Bone marrow (tissue), 2 donors: ENCODE results near the gene HOXB7.

Experiments used
- DNase-seq, 2 donors: peaks; one replicate each; lab custom pipeline; 2025; lab: John Stamatoyannopoulos, UW

The HOXB7 gene

DNA sequence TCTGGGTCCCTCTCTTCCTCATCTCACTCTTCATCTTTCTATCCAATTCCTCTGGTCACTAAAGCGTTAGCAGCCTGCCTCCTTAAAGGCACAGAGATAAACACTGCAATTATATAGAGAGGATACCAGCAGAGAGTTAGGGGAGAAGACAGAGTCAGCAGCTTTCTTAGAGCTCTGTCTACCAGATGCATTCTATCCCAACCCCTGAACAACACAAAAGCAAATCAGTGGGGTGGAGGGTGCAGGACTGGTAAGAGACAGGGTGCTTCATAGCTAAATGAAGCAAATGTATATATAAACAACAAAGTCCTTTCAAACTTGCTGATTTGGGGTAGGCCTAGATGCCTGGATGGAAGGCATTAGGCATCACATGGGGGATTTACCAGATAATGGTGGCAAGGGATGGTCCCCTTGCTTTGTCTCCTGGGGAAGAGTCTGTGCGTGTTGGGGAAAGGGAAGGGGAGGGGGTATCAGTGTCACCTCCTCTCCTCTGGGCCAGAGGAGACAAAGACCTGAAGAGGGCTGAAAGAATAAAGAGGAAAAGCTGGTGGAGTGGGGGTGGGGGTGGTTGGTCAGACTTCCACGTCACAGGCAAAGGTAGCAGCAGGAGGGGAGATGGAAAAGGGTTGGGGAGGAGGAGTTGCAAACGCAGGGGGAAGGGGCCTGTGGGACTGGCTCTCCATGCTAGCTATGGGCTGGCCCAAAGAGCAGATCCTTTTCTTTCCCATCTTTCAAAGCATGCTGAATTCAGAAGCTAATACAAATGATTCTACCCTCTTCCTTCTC lies 44.7 kb downstream of the HOXB7 start:
- DNase-seq, result no peak

- DNase-seq, result no peak
Observed at GRCh38 chr17:48565022-48565554, 45.7 kb downstream of the HOXB7 start.

GRCh38 chr17:48564188-48565021 lies 46.4 kb downstream of the HOXB7 start:
- no peak for DNase-seq

DNA sequence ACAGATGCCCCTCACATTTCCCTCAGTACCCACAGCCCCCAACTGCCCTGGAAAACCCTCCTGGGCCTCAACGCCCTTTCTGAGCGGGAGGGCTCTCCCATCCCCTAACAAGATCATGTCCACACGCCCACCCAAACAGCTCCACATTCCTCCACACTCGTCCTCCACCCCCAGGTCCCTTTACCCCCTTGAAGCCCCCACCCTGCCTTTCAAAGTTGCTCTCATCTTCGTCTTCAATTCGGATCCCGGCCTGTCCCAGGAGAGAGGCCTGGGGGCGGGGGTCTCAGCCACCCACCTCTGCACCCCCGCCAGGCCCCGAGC lies 47.0 kb downstream of the HOXB7 start:
- DNase-seq, result no peak

DNA sequence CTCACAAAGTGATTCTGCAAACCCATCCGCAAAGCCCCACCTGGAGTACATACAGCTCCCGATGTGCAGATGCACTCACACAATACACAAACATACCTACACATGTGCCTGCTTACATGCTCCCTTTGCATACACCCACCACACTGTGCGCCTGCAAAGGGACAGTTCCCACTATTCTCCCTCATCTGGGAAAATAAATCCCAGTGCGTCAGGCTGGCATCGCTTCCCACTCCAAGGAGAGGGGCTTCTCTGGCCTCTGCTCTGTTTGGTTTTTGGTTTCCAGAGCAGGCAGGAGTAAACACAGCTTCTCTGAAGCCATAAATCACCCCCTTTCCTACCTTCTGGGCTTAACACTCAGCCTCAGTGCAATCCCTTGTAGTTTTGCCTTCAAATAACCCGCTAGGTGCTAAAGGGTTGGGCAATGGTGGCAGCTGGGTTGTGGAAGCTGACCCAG lies 47.4 kb downstream of the HOXB7 start:
- DNase-seq, result no peak

DNA sequence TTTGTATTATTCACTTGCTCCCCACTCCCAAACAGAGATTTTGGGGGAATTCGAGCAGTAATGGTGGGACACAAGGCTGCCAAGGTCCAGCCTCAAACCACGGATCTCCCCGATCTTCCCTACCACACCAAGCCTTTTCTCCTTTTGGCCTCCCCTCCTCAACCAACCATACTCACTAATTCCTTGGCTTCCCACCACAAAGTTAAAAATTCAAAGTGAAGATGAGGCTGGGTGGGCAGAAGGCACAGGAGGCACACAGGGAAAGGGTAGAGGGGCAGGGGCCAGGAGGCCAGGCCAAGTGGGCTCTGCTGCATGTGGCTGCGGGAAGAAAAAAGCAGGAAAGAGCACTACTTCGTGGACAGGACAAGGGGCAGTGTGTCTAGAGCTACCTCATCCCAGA lies 47.9 kb downstream of the HOXB7 start:
- DNase-seq, result no peak

GRCh38 chr17:48561884-48562810 lies 48.7 kb downstream of the HOXB7 start:
- no peak for DNase-seq

DNA sequence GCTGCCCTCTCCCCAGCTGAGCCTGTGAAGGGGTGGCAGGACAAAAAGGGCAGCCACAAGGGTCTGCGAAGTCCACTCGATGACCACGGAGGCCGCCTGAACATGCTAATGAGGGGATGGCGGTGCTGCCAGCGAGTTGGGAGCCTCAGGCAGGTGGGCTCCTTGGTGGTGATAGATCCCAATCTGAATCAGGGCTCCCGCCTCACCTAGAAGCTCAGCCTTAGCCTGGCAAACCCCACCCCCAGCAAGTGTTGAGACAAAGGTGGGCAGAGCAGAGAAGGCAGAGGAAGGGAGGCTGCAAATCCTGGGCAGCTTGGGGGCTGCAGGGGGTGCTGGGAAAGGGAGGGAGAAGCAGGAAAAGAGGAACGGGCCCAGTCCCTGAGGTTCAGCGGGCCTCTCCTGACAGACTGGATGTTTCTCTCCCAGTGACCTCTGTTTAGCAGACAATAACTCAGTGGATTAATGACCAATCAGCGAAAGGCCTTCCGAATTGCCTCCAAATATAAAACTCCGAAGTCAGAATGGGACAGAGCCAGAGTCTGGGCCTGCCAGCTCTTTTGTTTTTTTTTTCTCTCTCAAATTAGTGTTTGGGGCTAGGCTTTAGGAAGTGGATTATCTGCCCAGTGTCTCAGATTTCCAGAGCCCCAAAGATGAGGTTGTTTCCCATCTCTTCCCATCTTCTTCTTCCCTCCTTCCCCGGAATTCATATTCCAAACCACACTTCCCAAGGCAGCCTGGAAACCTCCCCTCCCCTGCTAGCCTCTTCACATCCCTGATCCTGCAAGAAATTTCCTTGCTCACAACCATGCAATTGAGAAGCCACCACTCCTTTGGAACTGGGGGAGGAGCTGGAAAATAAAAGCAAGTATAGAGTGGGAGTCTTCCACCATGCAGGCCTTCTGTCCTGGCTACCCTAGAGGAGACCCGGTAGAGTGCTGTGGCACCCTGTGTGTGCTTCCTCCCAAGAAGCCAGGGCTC lies 50.7 kb downstream of the HOXB7 start:
- DNase-seq, result no peak

- DNase-seq, result no peak
Observed at GRCh38 chr17:48559122-48559839, 51.5 kb downstream of the HOXB7 start.

- no peak for DNase-seq
Observed at GRCh38 chr17:48558831-48559121, 52.0 kb downstream of the HOXB7 start.

DNA sequence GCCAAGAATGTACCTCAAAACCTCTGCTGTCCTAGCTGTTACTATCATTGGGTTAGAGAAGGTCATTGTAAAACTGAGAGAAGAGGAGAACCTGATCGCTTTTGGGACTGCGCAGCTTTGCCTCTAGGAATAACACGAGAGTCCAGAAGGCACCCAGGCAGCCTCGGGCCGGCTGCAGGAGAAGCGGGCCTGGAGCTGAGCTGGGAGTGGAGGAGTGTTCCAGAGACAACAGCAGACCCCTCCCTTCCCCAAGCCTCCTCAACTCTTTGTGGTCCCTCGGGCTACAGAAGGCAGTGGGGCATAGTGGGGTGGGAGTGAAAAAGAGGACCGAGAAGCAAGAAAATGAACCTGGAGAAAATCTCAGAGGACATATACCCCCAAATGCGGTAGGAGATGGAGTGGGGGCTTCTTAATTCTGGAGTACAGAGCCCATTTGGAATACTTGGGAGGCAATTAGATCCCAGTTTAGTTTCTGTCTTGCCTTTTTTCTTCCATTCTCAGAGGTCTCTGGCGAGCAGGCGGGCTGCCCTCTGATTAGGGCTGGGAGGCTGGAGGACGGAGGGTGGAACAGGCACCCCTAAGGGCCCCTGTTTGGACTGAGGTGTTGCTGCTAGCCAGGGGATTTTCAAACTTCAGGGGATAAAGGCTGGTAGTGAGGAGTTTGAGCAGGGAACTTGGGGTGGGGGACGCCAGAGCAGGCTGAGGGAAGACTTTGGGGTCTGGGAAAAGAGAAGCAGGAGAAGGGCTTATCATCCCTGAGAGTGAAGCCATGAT lies 52.6 kb downstream of the HOXB7 start:
- DNase-seq, result no peak
